ENCODE results near the gene ATF7.

ATF7 gene

GRCh38 chr12:53533471-53533870 is 92.7 kb downstream of the ATF7 start:
- no peak for DNase-seq (ENCODE audit: extremely low read depth, low read depth)
- TF ChIP-seq, protein P1, sequence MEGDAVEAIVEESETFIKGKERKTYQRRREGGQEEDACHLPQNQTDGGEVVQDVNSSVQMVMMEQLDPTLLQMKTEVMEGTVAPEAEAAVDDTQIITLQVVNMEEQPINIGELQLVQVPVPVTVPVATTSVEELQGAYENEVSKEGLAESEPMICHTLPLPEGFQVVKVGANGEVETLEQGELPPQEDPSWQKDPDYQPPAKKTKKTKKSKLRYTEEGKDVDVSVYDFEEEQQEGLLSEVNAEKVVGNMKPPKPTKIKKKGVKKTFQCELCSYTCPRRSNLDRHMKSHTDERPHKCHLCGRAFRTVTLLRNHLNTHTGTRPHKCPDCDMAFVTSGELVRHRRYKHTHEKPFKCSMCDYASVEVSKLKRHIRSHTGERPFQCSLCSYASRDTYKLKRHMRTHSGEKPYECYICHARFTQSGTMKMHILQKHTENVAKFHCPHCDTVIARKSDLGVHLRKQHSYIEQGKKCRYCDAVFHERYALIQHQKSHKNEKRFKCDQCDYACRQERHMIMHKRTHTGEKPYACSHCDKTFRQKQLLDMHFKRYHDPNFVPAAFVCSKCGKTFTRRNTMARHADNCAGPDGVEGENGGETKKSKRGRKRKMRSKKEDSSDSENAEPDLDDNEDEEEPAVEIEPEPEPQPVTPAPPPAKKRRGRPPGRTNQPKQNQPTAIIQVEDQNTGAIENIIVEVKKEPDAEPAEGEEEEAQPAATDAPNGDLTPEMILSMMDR (IDR thresholded peaks at IDR 0.05; ENCODE audit: low read depth, low read length) = no peak

- TF ChIP-seq, protein P1 (IDR thresholded peaks at IDR 0.05; ENCODE audit: low read depth, low read length) = no peak
Observed at GRCh38 chr12:53532524-53533445, 93.4 kb downstream of the ATF7 start.

DNA sequence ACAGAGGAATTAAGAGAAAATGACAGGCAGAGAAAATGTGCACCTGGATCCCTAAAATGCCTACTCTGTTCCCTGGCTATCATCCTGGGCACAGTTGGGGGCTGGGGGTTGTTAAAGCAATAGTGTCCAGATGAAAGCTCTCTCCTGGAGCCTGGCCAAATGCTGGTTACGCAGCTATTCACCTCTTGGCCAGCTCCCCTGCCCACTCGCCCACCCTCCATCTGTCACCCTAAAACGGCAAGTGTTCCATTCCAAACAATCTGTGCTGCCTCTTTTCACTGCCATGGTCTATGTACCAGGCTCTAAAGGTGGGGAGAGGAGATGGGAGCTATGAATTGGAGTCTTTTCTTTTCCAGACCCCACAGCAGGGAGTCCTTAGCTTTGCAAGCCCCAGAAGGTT is 94.2 kb downstream of the ATF7 start:
- no peak for DNase-seq (ENCODE audit: extremely low read depth, low read depth)
- TF ChIP-seq, protein P1 (IDR thresholded peaks at IDR 0.05; ENCODE audit: low read depth, low read length) = no peak

More at GRCh38 chr12:53532524-53533445, 93.4 kb downstream of the ATF7 start:
- no peak for DNase-seq (ENCODE audit: extremely low read depth, low read depth)

DNA sequence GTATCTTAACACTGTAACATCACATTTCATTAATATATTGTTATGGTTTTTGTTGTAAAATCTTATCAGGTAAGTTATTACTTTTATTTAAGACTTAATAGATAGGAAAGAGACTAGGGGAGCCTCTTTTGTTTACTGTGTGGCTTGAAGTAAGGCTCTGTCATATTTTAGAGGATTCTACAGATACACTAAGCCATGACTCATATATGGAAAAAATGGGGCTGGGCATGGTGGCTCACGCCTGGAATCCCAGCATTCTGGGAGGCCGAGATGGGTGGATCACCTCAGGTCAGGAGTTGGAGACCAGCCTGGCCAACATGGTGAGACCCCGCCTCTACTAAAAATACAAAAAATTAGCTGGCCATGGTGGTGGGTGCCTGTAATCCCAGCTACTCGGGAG is 95.3 kb downstream of the ATF7 start:
- no peak for DNase-seq (ENCODE audit: extremely low read depth, low read depth)
- TF ChIP-seq, protein P1 (IDR thresholded peaks at IDR 0.05; ENCODE audit: low read depth, low read length) = no peak

DNA sequence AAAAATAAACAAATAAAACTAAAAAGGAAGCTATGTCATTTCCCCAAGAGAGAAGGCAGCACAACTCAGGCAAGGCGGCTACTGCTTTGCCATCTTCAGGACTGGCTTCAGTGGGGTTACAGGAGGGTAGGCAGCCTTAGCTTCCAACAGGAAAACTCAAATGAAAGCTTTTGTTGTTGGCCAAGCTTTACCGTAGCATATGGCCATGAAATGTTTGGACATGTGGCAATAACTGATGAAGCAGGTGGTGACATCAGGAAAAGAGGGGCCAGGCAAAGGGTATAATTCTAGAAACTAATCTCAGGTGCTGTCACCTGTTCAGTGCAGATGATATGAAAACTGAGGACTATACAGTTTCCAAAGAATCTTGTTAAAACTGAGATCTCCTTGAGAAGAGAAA is 96.1 kb downstream of the ATF7 start:
- TF ChIP-seq, protein P1 (IDR thresholded peaks at IDR 0.05; ENCODE audit: low read depth, low read length) = no peak
- DNase-seq (ENCODE audit: extremely low read depth, low read depth) = no peak

- TF ChIP-seq, protein P1 (IDR thresholded peaks at IDR 0.05; ENCODE audit: low read depth, low read length) = no peak
- no peak for DNase-seq (ENCODE audit: extremely low read depth, low read depth)
Observed at GRCh38 chr12:53524476-53524875, 101.7 kb downstream of the ATF7 start.

DNA sequence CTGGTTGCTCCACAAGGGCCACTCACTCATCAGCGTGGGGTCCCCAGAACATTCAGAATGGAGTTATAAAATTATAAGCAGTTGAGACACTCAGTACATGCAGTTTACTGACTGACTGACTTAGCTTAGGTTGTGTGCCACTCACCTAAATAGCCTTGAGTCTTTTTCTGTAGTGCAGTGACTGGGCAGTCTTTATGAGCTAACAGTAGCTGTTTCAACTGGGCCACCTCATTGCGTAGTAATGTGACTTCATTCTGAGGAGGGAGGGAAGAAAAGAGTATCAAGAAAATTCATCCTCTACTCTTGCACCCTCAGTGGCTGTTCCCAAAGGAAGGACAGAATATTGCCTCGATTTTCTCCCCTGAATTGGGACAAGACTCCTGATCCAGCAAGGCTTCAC is 103.1 kb downstream of the ATF7 start:
- TF ChIP-seq, protein P1 (IDR thresholded peaks at IDR 0.05; ENCODE audit: low read depth, low read length) = no peak
- no peak for DNase-seq (ENCODE audit: extremely low read depth, low read depth)

Data from AG09319 (cell line).